Prostate gland (tissue), 2 donors: ENCODE data around the gene ALK. TPM values are rescaled to one million over a fixed set of nuclear protein-coding genes. Genes with fewer than 3 reads are reported as not detected.
"Not testable (repeated sequence)": the region's sequence is repeated elsewhere in the genome, so short reads cannot be mapped to it uniquely, and the experiment has no call there.

Source experiments
- DNase-seq: peaks from one replicate; pipeline ENCODE4 v3.0.0-alpha.2; 2019; ENCODE audit warnings: low spot score
- H3K27ac ChIP-seq, 2 donors: fragments of 200-600 bp; sonication (generic); 2 replicates each; pipeline ENCODE4 v1.5.1; 2017 to 2019
- H3K27me3 ChIP-seq: fragments of 200-600 bp; sonication (generic); replicated peaks from 2 replicates; pipeline ENCODE4 v1.5.1; 2019; ENCODE audit not compliant: insufficient read depth
- H3K36me3 ChIP-seq, 2 donors: fragments of 200-600 bp; sonication (generic); 1 replicate in 1 of 2; 2 replicates in 1 of 2; pipeline versions ENCODE4 v1.5.1 to v1.8.1; 2017 to 2019
- H3K4me1 ChIP-seq: fragments of 200-600 bp; sonication (generic); replicated peaks from 2 replicates; pipeline ENCODE4 v1.5.1; 2019
- H3K4me3 ChIP-seq, 2 donors: fragments of 200-600 bp; sonication (generic); 2 replicates each; pipeline ENCODE4 v1.5.1; 2017 to 2019
- H3K9me3 ChIP-seq: fragments of 200-600 bp; sonication (generic); 2 replicates; pipeline ENCODE4 v1.5.1; 2017
- CTCF ChIP-seq, 4 experiments: fragments of 200-600 bp in 2 of 4; fragments of 450-650 bp in 2 of 4; sonication (generic) in 2 of 4; IDR thresholded peaks; 1 replicate in 3 of 4; 2 replicates in 1 of 4; pipeline ENCODE4 v1.5.1; 2016 to 2019; ENCODE audit warnings: antibody characterized with exemption in 4 of 4, mild to moderate bottlenecking in 2 of 4, moderate library complexity in 2 of 4
- POLR2A ChIP-seq: fragments of 450-650 bp; IDR thresholded peaks from one replicate; pipeline ENCODE4 v1.6.1; 2016; ENCODE audit warnings: antibody characterized with exemption, mild to moderate bottlenecking
- POLR2AphosphoS5 ChIP-seq: sonication (generic); formaldehyde crosslinking; IDR thresholded peaks from one replicate; pipeline ENCODE4 v1.6.1; 2017; ENCODE audit warnings: antibody characterized with exemption
- WGBS: methylation state at CpG from one replicate; pipeline ENCODE4 v1.1.5; 2018; 5-methylcytosine and 5-hydroxymethylcytosine counted together
- intact Hi-C: fragments of 100-400 bp; cut with DNase I; formaldehyde crosslinking; loops from one replicate; pipeline ENCODE4 v1.14.2; 2022
- total RNA-seq, 2 donors: library from RNA; depleted of rRNA; stranded (reverse); fragments of >200 nt; gene quantifications; one replicate each; pipeline ENCODE4 v1.1.0, GENCODE V29; 2016

ALK gene
- total RNA-seq, 2 donors from 2014 or later: 0.14 to 1.2 TPM

DNA sequence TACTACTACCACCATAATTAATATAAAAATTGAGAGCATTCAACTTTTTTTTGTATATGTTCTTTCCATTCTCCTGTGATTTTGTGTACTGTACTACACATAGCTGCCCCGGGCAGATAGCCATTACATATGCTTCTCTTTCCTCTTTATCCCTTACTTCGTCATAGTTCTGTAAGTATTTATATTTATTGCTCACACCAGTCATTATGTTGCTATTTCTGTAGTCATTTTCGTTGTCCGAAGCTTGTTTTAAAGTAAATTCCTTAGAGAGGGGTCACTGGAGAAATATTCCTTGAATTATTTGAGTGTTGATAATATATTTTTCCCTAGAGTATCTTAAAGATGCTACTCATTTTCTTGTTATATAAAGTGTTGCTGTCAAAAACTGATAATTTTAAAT, 662.2 kb downstream of the ALK start:
- no peak for TF ChIP-seq POLR2AphosphoS5
- TF ChIP-seq POLR2A: no peak

GRCh38 chr2:29255004-29255403, 666.4 kb downstream of the ALK start:
- H3K4me1 ChIP-seq: no peaks in the 10 kb centered on the region
- no peak for TF ChIP-seq POLR2AphosphoS5
- no peak for TF ChIP-seq POLR2A
- TF ChIP-seq CTCF (IDR thresholded peaks at IDR 0.05): no peak
- DNase-seq: no peak
- no peak overlapping the region for H3K4me3 ChIP-seq
- WGBS: 69% methylated on average over 2 of the region's 2 CpGs
- intact Hi-C loops: no loop called here
- no peak overlapping the region for H3K27ac ChIP-seq
- no peaks in the 10 kb centered on the region for H3K9me3 ChIP-seq
- no peaks in the 10 kb centered on the region for H3K27me3 ChIP-seq
- no peaks in the 10 kb centered on the region for H3K36me3 ChIP-seq

More for the DNA sequence above, 662.2 kb downstream of the ALK start:
- Histone ChIP-seq H3K4me3 (no peak overlapping the region), H3K27ac (no peak overlapping the region), H3K4me1 (no peaks in the 10 kb centered on the region), H3K9me3 (no peaks in the 10 kb centered on the region), H3K27me3 (no peaks in the 10 kb centered on the region), H3K36me3 (no peaks in the 10 kb centered on the region)
- intact Hi-C loops: no loop called here
- WGBS: 67% methylated on average over 4 of the region's 4 CpGs
- DNase-seq: no peak

DNA sequence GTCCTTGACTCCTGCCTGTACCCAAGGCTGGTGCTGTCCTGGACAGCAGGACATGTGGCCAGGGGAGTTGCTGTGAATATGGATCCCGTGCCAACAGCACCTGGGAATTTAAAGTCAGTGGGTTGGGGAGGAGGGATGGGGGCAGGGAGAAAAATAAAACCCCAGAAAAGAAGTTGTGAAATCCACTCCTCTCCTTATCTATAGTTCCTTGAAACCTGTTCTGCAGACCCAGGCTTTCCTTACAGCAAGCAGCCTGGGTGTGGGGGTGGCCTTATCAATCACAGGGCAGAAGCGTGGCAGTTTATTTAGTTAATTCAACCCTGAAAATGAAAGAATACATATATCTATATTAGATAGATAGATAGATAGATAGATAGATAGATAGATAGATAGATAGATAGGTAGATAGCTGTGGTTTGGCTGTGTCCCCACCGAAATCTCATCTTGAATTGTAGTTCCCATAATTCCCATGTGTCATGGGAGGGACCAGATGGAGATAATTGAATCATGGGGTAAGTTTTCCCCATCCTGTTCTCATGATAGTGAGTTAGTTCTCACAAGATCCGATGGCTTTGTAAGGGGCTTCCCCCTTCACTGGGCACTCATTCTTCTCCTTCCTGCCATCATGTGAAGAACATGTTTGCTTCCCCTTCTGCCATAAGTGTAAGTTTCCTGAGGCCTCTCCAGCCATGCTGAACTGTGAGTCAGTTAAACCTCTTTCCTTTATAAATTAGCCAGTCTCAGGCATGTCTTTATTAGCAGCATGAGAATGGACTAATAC, 667.7 kb downstream of the ALK start:
- H3K36me3 ChIP-seq, H3K27me3 ChIP-seq, H3K4me1 ChIP-seq, intact Hi-C loops, H3K4me3 ChIP-seq, H3K27ac ChIP-seq, DNase-seq, H3K9me3 ChIP-seq: not testable (repeated sequence)
- 68% methylated on average over 4 of the region's 4 CpGs for WGBS

DNA sequence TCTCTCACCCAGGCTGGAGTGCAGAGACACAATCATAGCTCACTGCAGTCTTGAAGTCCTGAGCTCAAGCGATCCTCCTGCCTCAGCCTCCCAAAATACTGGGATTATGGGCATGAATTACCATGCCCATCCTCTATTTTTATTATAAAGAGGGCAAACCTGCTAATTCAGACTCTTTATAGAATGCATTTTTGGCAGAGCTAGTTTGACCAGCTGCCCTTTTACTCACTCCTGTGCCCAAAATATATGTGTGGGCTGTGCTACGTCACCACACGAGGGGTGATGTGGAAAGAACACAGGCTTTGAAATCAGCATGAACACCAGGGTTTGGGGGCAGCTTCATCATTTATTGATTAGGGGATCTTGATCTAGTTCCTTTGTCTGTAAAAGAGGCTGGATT, 668.4 kb downstream of the ALK start:
- Histone ChIP-seq H3K9me3 (no peaks in the 10 kb centered on the region), H3K4me1 (no peaks in the 10 kb centered on the region), H3K4me3 (no peak overlapping the region), H3K27me3 (no peaks in the 10 kb centered on the region), H3K27ac (no peak overlapping the region), H3K36me3 (no peaks in the 10 kb centered on the region)
- TF ChIP-seq POLR2A (no peak), POLR2AphosphoS5 (no peak), CTCF (IDR thresholded peaks at IDR 0.05) (no peak)
- DNase-seq: no peak
- intact Hi-C loops: no loop called here
- WGBS: 63% methylated on average over 3 of the region's 3 CpGs

GRCh38 chr2:29251406-29251805, 670.0 kb downstream of the ALK start:
- no peak for DNase-seq
- Histone ChIP-seq H3K4me1 (no peaks in the 10 kb centered on the region), H3K4me3 (no peak overlapping the region), H3K9me3 (no peaks in the 10 kb centered on the region), H3K27me3 (no peaks in the 10 kb centered on the region), H3K36me3 (no peaks in the 10 kb centered on the region), H3K27ac (no peak overlapping the region)
- TF ChIP-seq POLR2AphosphoS5: no peak
- TF ChIP-seq POLR2A: no peak
- TF ChIP-seq CTCF (IDR thresholded peaks at IDR 0.05): no peak
- 99% methylated on average over 5 of the region's 5 CpGs for WGBS
- intact Hi-C loops: no loop called here

- Histone ChIP-seq H3K36me3 (no peaks in the 10 kb centered on the region), H3K27ac (no peak overlapping the region), H3K4me1 (no peaks in the 10 kb centered on the region), H3K27me3 (no peaks in the 10 kb centered on the region), H3K4me3 (no peak overlapping the region), H3K9me3 (no peaks in the 10 kb centered on the region)
- WGBS: 95% methylated on average over 7 of the region's 7 CpGs
- no peak for DNase-seq
- intact Hi-C loops: no loop called here
- no peak for TF ChIP-seq CTCF (IDR thresholded peaks at IDR 0.05)
- no peak for TF ChIP-seq POLR2AphosphoS5
- TF ChIP-seq POLR2A: no peak
Observed at GRCh38 chr2:29250977-29251376, 670.4 kb downstream of the ALK start.
